ENCODE measurements around the gene SLC8B1.

SLC8B1 gene

DNA sequence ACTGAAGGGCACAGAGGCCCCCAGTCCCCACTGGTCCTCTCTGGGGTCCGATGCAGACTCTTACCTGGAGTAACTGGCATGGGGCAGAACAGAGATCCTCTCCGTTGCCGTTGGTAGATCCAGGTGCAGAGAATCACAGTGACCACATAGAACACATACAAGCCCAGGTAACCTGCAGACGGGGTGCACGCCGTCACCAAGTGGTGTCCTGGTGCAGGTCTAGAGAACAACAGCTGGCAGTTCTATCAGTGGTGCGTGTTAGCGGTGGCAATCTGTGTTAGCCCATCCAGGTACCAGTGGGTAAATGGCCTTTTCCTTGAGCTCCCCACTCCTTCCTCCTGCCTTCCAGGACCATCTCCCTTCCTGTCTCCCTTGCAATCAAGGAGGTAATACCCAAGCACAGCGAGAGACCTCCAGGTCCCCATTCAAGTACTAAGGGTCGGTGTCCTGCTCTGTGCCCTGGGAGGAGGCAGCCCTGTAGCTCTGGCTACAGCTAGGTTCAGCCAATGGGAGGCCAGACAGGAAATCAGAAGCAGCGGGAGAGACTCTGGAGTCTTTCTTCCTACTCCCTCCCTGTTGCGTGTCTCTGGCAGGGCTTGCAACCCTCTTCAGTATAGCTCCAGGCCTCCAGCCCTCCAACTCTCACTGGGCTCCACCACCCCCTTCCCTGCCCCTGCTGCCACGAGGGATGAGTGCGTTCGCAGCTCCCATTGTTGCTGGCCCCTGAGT lies 15.8 kb downstream of the SLC8B1 start:
- no peak for DNase-seq

DNA sequence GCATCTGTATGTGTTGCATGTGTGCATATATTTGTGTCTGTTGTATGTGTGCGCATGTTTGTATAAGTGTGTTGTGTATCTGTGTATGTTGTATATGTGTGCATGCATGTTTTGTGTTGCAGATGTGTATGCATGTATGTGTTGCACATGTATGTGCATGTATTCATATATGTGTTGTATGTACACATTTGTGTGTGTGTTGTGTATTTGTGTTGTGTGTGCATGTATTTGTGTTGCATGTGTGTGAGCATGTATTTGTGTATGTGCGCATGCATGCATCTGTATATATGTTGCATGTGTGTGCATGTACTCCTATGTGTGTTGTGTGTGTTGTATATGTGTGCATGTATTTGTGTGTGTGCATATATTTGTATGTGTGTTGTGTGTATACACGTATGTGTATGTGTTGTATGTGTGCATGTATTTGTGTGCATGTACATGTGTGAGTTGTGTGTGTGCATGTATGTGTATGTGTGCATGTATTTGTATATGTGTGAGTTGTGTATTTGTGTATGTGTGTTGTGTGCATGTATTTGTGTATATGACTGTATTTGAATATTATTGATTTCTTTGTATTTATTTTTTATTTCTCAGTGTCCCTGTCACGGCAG lies 16.8 kb downstream of the SLC8B1 start:
- DNase-seq: no peak

DNA sequence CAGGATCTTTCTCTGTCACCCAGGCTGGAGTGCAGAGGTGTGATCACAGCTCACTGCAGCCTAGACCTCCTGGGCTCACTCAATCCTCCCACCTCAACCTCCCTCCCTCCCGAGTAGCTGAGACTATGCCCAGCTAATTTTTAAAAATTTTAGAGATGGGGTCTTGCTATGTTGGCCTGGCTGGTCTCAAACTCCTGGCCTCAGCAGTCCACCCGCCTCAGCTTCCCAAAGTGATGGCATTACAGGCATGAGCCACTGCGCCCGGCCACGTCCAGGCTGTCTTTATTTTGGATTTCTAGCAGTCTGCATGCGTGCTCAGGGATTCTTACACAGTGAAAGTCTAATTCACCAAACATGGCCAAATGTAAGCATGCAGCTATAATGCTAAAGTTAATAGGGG lies 17.8 kb downstream of the SLC8B1 start:
- no peak for DNase-seq

DNA sequence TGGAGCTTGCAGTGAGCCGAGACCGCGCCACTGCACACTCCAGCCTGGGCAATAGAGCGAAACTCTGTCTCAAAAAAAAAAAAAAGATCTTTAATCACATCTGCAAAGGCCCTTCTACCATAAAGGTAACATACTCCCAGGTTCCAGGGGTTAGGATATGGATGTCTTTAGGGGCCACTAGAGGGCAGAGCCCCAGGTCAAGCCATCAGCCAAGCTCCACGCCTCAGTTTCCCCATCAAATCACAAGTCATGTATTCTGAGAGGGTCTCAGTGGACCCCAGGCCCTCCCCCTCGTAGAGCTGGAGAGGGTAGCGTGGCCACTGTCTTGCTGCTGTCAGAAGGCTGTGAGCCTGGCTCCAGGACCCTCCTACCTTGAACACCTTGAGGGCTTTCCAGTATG lies 18.8 kb downstream of the SLC8B1 start:
- DNase-seq: no peak

DNA sequence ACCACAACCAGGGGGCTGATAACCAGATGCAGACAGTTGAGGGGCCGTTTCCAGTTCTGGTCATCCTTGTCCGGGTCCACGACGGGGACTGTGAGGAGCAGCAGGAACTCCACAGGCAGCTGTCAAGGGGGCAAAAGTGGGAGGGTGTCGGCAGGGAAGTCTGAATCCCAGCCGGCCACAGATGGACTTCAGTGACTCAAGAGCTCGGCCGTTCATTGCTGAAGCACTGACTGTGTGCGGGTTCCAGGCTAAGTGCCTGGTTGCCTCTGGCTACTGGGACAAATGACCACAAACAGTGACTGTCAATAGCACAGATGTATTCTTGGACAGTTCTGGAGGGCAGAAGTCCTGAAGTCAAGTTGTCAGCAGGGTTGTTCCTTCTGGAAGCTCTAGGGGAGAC lies 19.6 kb downstream of the SLC8B1 start:
- DNase-seq: no peak

DNA sequence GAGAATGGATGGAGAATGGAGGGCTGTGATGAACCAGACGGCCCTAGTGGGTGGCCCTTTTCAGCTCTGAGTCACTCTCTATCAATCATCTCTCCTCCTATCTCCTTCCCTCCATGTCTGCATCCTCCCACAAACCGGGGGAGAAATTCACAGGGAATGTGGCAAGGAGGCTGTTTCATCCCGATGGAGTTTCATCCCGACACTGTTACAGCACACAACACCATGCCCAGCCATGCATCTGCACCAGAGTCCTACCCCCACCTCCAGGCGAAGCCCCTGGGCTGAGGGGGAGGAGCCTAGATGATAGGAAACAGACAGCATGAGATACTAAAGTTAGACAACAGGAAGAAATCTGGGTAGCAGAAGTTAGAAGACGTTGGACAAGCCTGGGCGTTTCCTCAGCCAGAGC lies 20.8 kb downstream of the SLC8B1 start:
- DNase-seq: no peak

DNA sequence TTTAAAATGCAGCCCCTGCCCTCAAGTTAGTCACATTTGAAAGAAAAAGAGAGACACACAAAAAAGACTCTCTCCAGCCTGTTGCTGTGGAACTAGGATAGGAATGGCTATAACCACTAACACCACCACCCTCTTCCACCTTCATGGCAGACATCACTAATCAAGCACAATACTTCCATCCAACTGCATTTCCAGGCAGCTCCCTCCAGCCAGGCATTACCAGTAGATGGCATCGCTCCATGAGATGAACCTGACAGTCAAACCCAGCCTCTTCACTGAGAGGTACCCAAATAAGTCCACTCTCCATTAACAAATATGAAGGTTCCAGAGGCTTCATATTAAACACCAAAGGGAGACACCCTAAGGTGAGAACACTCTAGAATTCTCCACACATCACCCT lies 24.4 kb downstream of the SLC8B1 start:
- no peak for DNase-seq

DNA sequence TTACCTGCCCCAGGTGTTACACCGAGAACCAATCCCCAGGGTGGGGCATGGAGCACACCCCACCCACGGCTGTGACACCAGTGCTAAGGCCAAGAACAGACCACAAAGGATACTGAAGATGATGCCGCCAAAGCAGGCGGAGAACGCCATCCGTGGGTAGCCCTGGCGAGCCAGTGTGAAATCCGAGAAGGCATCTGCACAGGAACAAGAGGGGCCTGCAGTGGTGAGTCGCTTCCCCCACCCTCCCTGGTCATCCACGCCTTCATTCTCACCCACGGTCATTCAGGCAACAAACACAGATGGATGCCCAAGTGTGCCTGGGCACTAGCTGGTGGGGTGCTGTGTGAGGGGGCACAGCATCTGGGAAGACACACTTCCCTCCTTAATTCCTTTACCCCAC lies 28.5 kb downstream of the SLC8B1 start:
- no peak for DNase-seq

DNA sequence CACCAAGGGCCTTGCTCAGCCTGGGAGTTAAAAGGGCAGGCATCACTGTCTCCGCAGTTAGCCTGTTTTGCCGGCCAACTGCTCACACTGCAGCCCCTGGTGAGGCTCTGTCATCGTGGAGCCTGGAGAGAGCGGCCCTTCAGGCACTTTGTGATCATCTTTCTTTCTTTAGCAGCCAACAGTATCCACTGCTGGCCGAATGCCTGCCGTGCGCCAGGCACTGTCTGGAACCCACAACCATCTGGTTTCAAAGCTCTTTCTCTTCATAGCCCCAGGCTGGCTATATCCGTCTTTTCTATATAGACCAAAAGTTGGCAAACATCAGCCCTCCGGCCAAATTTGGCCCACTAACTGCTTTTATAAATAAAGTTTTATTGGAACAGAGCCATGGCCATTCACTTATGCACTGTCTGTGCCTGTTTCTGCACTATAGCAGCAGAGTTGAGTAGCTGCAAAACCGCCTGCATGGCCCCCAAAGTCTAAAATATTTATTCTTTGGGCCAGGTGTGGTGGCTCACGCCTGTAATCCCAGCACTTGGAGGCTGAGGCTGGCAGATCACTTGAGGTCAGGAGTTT lies 29.5 kb downstream of the SLC8B1 start:
- no peak for DNase-seq

DNA sequence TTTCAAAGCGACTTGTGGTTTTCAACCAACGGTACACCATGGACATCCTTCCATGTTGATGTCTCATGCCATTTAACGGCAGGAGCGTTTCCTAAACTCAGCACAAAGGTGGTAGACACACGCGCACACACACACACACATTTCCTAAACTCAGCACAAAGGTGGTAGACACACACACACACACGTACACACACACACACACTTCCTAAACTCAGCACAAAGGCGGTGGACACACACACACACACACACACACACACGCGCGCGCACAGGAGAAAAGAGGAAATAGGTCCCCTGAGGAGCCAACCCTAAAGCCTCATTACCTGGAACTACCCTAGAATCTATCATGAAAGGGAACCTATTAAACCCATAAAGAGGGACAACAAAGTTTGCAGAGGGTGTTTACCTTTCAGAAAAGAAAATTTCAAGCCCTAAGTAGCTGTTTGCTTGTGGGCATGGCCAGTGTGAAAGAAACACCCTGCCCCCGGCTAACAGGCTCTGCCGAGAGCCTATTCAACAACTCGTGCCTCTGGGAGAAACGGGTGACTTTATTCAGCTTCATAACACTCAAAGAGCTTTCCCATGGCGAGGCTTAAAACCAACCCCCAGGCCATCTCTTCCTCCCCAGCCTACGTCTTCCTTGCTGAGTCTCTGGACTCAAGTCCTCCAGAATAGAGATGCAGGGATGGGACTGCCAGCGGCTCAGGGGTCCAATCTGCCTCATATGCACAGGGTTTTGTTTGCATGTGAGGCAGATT lies 31.8 kb downstream of the SLC8B1 start:
- no peak for DNase-seq

DNA sequence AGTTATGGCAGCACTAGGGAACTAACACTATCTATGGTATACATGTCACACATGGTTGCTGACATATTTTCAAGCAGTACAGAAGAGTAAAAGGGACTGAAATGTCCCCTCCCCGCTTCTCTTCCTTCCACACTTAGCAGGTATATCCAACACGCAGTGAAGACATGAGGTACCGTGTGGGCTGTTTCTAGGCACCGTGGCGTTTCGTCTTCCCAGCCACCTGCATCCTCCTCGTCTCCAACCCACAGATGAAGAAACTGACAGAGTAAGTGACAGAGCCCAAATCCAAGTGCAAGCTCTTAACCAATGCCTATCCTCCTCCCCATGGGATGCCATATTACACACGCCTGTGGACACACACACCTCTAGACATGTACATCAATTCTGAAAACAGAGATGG lies 32.4 kb downstream of the SLC8B1 start:
- DNase-seq: no peak

DNA sequence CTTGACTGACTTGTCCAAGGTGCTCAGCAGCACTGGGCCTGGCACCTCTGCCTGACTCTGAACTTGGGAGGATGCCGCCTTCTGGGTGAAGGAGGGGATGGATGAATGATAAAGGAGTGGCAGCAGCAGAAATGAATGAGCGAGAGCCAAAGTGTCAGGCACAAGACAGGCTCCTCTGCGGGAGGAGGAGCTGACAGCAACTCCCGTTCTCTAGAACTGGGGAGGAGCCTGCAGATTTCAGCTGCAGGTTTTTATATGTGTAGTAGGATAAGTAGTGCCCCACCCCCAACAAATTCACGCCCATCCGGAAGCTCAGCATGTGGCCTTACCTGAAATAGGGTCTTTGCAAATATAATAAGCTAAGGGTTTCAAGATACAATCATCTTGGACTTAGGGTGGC lies 33.1 kb downstream of the SLC8B1 start:
- DNase-seq: no peak

DNA sequence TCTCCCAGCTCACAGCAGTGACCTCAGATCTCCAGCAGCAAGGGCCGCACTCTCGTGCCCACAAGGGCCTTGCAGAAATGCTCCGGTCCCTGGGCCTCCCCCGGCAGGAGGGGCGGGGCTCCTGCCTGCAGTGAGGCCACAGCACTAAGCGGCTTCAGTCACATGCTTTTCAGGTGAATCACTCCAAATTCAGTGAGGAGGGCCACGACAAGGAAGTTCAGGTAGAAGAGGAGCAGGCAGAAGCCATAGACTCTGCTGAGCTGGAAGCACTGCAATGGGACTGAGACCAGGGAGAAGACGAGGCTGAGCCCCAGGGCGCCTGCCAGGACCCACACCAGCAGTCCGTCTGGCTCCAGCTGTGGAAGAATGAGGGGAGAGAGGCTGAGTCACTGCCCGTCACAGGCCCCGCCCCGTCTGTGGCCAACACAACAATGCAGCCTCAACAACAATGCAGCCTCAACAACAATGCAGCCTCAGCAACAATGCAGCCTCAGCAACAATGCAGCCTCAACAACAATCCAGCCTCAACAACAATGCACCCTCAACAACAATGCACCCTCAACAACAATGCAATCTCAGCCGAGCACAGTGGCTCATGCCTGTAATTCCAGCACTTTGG lies 35.2 kb downstream of the SLC8B1 start:
- DNase-seq: no peak

DNA sequence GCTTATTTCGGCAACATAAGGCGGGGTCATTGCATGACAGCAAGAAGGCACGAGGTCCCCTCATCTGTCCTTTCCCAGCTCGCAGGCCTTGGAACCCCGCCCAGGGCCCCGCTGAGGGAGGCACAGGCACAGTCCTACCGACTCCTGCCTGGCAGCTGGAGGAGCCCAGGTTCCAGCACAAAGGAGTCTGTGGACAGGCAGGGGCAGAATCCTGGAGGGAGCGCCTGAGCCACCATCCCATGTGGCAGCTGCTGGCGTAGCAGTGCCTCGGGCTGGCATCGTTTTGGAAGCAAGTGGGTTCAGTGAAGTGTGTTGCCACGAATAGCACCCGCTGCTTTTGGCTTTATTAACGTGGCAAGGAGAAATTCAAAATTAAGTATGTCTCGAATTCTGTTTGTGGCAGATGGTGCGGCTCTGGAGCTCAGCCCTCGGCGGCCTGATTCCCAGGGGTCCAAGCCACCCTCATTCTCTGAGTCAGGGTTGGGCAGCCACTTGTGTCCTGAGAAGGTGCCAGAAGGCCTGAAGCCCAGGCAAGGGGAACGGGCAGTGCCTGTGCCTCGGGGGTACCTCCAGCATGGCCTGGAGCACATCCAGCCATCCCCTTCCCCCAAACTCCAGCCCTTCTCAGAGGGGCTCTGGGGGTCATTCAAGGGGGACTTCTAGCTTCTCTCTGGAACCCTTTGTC lies 35.9 kb downstream of the SLC8B1 start:
- DNase-seq: no peak

DNA sequence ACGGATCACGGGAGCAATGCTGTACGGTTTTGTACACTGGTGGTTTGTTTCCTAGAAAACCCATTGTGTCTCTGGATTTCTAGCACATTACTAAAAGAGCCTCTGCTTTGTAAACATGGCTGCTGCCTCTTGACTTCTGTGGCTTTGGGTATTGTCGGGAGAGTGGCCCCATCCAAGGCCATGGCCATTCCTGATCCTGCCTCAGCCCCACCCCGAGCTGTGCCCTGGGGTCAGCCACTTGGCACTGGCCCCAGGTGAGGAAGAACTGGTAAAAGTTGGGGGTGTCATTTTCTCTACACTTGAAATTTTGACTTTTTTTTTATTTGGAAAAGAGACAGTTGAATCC lies 36.5 kb downstream of the SLC8B1 start:
- DNase-seq: no peak

DNA sequence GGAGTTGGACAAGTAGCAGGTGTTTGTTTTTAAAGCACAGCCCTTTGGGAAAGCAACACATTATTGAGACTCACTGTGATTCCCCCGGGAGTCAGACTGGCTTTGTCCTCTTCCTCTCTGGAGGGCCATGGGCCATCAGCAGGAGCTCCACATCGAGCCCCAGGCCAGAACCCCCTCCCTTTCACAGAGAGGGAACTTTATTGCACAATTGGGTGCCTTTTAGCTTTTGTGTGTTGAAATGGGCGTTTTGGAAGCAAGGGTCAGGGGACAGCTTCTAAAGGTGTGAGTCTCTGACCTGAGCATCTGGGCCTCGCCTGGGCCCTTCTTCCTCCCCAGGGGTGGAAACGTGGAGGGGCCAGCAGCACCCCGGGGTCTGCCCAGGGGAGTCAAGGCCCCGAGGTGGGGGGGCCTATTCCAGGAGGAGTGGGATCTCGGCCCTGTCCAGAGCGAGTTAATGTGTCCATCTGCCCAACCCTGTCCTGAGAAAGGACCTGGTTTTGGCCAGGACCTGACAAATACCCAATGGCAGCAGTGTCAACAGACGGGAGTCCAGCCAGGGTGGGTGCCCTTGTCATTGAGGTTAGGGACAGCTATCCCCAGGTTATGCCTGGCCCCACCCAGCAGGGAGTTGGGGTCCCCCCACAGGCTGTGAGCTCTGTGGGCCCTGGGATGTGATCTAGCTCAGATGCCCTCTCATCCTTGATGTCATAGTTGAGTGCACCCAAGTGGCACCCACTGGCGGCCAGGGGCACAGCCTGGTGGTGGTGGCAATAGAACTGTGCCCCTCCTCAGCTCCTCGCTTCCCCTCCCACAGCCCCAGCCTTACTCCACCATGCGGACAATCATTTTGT lies 37.1 kb downstream of the SLC8B1 start:
- DNase-seq: no peak

DNA sequence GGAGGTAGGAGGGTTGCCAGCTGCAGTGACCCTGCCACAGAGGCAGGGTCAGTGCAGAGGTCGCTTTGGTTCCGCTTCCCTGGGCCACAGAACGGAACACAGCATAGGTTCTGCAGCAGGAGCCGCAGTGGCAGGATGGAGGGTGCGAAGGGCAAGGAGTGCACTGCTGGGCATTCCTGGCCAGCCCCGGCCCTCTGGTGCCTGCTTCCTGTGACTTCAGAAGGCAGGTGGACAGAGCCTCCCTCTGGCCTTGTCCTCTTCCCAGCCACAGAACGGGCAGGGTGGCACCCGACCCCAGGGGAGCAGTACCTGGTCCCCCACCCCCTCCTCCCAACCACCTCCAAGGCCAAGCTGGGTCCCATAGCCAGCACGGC lies 37.7 kb downstream of the SLC8B1 start:
- no peak for DNase-seq

DNA sequence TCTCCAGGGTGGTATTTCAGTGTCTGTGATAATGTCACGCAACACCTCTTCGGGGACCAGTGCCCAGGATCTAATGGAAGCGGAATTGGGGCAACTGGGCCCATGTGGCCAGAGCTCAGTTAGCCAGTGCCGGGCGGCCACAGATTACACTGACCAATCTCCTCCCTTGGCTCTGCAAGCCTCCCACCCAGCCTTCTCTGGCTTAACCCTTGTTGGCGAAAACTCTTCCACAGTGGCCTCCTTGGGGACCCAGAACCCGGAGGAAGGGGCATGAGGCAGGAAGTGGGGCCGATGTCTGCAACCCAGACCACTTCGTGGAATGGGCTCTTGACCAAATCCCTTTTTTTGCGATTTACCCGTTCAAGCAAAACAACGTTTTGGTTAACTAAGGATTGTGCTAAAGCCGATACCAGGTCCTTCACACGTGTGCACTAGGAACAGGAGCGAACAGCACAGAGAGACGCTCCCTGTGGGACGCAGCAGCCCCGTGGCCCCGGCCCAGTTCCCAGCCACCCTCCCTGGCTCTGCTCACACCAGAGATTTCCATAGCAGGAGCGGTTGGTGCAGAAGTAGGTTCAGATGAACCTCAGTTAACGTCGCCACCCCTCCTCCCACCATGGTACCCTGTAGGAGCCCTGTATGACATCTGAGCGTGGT lies 38.2 kb downstream of the SLC8B1 start:
- no peak for DNase-seq

DNA sequence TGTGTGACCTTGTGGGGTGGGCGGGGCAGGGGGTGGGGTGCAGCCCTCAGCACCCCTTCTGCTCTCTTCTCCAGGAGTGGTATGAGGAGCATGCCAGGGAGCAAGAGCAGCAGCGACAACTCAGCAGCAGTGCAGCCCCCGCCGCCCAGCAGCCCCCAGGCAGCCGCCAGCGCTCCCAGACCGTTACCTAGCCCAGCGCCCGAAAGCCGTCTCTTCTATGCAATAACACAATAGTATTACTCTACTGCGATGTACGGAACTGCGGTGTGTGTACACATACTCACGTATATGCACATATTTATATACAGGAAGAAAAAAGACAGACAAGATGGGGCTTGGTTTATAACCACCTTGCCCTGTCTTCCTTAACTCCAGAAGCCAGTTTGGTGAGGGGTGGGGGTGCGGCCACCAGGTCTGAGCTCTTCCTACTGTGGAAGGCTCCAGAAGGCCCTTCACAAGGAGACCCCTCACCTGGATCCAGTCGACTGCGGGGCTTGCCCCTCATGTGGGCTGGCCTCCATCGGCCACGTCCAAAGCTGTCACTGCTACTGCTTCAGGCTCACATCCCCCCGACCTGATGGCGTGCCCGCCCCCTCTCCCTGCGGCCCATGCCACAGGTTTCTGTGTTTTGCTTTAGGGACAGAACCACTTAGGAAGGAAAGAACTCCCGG lies 38.9 kb downstream of the SLC8B1 start:
- no peak for DNase-seq

DNA sequence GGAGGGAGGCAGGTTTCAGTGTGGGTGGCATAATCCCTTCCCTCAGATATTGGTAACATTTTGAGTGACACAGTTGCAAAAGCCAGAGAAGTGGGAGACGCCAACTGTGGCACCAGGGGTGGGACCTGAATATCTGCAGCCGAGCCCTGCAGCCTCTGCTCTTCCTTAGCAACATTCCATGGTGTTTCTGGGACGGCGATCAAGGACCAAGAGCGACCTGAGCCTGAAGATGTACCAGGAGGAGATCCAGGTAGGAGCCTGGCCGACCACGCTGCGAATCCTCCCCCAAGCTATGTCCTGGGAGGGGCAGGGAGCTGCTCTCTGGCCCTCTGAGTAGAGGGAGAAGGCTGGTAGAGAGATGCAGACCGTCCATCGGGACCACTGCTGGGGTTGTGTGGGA lies 41.8 kb downstream of the SLC8B1 start:
- DNase-seq: no peak

DNA sequence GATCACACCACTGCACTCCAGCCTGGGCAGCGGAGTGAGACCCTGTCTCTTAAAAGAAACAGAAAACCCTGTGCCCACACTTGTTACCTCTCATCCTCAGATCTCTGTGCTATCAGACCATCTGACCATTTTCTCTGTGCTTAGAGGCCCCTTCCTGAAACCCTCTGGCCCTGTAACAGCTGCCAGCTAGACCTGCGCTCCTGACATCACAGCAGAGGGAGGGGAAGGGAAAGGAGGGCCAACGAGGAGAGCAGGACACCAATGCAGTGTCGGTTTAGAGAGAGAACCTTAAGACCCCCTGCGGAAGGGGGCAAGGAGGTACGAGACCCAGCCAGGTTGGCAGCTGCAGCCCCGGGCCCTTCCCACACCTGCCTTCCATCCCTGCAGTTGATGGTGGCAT lies 42.4 kb downstream of the SLC8B1 start:
- DNase-seq: no peak

Data from stimulated activated CD8-positive, alpha-beta memory T cell treated with anti-CD3 and anti-CD28 coated beads, Interleukin-4, amount 100 ng/mL, for 48 hours (primary cell).